Cardiac septum (tissue), 1 donor: Measurements from ENCODE around the gene NBPF3. TPM values are rescaled to one million over a fixed set of nuclear protein-coding genes. Genes with fewer than 3 reads are reported as not detected.
"Not testable (repeated sequence)": the region's sequence is repeated elsewhere in the genome, so short reads cannot be mapped to it uniquely, and the experiment has no call there.

Experiments
- DNase-seq: peaks from one replicate; pipeline ENCODE4 v3.0.0-alpha.2; 2020; ENCODE audit warnings: low spot score
- intact Hi-C: fragments of 100-400 bp; cut with DNase I; formaldehyde crosslinking; loops from one replicate; pipeline ENCODE4 v1.14.0; 2022
- long read RNA-seq: library from polyadenylated mRNA; unstranded; transcript quantifications from one replicate; pipeline ENCODE4 v2.0.0, GENCODE V29; 2021
- total RNA-seq: library from RNA; stranded (reverse); fragmentation: NEBNext Ultra II Directional; extraction: Animal tissue kit (Norgen Biotek cat#: 25700); gene quantifications from one replicate; pipeline ENCODE4 v1.2.1, GENCODE V29; 2021
- donor health status: DM: no; HTN: no; CAD: no.

The NBPF3 gene, protein sequence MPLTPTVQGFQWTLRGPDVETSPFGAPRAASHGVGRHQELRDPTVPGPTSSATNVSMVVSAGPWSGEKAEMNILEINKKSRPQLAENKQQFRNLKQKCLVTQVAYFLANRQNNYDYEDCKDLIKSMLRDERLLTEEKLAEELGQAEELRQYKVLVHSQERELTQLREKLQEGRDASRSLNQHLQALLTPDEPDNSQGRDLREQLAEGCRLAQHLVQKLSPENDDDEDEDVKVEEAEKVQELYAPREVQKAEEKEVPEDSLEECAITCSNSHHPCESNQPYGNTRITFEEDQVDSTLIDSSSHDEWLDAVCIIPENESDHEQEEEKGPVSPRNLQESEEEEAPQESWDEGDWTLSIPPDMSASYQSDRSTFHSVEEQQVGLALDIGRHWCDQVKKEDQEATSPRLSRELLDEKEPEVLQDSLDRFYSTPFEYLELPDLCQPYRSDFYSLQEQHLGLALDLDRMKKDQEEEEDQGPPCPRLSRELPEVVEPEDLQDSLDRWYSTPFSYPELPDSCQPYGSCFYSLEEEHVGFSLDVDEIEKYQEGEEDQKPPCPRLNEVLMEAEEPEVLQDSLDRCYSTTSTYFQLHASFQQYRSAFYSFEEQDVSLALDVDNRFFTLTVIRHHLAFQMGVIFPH
- total RNA-seq: 3.0 TPM
- long read RNA-seq, partial matches to known transcripts: 0 of 5 reads
- long read RNA-seq, other reads (novel, unspliced or antisense): 5 of 5 reads

DNA sequence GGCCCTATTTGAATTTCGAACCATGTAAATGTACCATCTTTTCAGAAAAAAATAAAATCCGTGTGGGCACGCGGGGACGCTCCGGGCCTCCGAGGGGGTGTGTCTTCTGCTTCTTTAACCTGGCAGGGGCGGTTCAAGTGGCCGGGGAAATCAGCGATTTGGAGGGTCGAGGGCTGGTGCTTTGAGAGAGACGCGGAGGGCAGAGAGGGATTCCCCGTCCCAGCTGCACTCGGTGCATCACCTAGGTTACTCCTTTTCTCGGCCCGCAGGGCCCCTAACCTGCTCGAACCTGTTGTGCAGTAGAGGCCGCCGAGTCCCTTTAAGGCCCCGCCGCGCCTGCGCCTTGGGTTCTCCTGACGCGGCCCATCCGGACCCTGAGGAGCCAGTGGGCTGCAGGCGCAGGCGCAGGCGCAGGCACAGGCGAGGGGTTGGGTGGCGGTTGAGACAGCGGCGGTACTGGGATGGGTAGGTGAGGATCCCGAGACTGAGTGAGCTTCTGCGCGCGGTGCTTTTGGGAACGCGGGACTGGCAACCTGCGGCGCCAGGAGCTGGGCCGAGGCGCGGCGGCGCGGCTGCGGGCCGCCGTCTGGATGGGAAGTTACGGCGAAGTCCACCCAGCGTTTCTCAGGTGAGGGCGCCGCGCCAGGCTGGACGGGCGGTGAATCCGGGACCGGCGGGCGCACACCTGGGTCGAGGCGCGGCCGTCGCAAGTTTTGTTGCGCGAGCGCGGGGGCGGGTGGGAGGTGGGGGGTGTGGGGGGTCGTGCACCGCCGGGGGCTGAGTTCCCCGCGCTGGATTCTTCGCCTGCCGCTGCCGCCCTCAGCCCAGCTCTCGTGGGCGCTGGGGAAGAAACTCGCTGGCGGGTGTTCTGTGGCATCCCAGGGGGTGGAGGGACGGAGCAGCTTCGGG lies at the start of gene NBPF3:
NBPF3 (plus strand) TSS at position 417 of the 909 bp plus-strand sequence. CDS start 4,950 bp downstream, outside the sequence.
- intact Hi-C loops: no loop called here
- DNase-seq: peak; percentile 85

DNA sequence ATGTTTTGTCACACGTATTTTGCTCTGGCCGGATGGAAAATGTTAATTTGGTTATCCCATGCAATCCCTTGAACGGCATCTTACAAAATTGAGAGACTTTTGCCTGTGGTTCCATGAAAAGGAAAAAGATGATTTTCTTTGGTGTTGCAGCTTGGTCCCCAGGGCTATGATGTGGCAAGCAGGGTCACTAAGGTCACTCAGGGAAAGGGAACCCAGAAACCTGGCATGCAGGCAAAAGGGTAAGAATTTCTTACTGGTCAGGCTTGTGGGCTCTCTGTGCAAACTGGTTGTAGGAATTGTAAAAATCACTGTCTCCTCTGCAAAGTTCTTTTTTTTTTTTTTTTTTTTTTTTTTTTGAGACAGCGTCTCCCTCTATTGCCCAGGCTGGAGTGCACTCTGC lies 48.4 kb upstream of the NBPF3 start:
- intact Hi-C loops: no loop called here
- no peak for DNase-seq

DNA sequence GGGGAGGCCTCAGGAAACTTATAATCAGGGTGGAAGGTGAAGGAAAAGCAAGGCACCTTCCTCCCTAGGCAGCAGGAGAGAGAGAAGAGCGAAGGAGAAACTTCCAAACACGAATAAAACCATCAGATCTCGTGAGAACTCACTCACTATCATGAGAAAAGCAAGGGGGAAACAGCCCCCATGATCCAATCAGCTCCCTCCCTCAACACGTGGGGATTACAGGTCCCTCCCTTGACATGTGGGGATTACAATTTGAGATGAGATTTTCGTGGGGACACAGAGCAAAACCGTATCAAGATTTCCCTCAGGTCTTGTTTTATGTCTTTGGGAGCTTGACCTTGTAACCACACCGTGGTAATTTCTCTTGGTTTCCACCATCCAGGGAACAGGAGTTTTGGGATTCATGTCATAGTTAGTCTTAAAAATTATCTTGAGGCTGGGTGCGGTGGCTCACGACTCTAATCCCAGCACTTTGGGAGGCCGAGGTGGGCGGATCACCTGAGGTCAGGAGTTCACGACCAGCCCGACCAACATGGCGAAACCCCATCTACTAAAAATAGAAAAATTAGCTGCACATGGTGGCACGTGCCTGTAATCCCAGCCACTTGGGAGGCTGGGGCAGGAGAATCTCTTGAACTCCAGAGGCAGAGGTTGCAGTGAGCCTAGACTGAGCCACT lies 47.2 kb upstream of the NBPF3 start:
- intact Hi-C loops: no loop called here
- no peak for DNase-seq

DNA sequence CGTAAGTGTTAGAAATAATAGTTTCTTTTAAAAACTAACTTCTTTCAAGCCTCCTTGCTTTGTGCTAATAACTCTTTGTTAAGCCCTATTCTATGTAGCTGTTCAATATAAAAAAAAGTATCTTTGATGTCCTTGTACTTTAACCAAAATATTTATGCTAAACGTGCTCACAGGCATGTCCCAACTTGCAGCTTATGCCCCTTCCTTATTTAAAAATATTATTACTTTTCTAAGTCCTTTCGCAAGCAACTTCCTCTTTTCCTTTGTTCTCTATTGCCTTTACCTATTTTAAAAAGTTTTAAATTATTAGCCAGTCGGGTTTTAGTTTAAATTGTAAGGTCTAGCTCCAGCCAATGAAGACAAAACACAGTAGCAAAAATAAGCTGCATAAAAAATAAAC lies 43.4 kb upstream of the NBPF3 start:
- no peak for DNase-seq
- intact Hi-C loops: no loop called here

DNA sequence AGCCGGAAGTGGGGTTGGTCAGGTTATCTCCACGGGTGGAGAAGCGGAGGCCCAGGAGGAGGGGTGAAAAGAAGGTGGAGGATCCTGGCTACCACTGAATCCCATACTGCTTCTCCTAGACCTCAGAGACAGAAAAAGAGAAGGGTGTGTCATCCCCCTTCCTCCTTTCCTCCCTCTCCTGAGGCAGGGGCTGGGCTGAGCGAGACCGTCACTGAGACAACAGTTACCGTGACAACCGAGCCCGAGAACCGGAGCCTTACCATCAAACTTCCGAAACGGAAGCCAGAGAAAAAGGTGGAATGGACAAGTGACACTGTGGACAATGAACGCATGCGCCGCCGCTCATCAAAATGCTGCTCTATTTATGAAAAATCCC lies 42.1 kb upstream of the NBPF3 start:
- DNase-seq: no peak

DNA sequence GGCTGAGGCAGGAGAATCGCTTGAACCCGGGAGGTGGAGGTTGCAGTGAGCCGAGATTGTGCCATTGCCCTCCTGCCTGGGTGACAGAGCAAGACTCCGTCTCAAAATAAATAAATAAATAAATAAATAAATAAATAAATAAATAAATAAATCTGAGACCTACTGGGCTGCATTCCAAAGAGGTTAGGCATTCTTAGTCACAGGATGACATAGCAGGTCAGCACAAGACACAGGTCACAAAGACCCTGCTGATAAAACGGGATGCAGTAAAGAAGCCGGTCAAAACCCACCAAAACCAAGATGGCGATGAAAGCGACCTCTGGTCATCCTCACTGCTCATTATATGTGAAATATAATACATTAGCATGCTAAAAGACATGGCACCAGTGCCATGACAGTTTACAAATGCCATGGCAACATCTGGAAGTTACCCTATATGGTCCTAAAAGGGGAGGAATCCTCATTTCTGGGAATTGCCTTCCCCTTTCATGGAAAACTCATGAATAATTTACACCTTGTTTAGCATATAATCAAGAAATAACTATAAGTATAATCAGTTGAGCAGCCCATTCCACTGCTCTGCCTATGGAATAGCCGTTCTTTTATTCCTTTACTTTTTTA lies 38.1 kb upstream of the NBPF3 start:
- DNase-seq, intact Hi-C loops: not testable (repeated sequence)

More for the DNA sequence above, 42.1 kb upstream of the NBPF3 start:
- intact Hi-C loops: no loop called here

DNA sequence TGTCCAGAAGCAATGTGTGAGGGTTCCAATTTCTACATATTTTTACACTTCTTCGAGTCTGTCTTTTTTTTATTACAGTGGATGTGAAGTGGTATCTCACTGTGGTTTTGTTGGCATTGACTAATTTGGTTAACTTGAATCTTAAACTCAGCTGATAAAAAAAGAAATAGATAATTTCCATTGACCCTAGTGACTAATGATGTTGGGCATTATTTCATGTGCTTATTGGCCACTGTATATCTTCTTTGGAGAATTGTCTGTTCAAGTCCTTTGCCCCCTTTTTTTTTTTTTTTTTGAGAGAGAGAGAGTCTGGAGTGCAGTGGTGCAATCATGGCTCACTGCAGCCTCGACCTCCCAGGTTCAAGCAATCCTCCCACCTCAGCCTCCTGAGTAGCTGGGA lies 33.3 kb upstream of the NBPF3 start:
- no peak for DNase-seq
- intact Hi-C loops: no loop called here

DNA sequence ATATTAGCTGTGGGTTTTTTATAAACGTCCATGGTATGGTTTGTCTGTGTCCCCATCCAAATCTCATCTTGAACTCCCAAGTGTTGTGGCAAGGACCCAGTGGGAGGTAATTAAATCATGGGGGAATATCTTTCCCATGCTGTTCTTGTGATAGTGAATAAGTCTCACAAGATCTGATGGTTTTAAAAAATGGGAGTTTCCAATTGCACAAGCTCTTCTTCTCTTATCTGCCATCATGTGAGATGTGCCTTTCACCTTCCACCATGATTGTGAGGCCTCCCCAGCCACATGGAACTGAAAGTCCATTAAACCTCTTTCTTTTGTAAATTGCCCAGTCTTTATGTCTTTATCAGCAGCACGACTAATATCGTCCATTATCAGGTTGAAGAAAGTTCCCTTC lies 30.0 kb upstream of the NBPF3 start:
- intact Hi-C loops, DNase-seq: not testable (repeated sequence)

DNA sequence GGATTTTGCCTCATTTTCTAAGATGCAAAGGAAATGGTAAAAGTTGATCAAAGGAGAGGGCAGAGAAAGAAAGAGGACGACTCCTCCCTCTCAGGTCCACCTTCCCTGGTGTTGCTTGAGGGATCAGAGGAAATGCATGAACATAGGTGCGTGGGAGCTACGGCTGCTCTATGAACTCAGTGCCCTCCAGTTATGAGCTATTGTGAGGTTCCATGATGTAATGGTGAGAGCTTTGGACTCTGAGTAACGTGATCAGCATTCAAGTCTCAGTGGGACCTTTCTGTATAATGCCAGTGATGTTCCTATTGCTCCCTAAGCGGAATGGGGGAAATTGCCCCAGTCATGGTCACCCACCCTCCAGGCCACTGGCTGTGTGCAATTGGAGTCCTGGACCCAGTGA lies 25.9 kb upstream of the NBPF3 start:
- no peak for DNase-seq
- intact Hi-C loops: no loop called here

DNA sequence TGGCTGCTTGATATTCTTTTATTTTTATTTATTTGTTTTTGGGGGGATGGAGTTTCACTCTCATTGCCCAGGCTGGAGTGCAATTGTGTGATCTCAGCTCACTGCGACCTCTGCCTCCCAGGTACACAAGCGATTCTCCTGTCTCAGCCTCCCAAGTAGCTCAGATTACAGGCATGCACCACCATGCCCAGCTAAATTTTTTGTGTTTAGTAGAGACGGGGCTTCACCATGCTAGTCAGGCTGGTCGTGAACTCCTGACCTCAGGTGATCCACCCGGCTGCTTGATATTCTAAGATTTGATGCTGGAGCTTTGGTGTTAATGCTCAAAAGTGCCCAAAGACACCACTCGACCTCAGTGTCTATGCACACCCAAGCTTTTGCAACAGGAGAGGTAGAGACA lies 19.6 kb upstream of the NBPF3 start:
- DNase-seq, intact Hi-C loops: not testable (repeated sequence)

DNA sequence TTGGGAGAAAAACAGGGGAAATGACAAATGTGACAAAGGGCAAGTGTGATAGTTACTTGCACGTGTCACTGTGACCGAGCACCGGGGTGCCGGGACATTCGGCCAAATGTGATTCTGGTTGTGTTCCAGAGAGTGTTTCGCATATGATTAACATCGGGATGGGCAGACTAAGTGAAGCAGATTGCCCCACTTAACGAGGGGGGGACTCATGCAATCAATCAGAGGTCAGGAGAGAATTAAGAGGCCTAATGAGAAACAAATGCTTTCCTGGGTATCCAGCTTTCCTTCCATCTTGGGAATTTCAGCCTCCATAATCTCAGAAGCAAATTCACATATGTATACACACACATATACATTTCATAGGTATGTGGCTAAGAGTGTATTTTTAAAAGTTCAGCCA lies 18.6 kb upstream of the NBPF3 start:
- intact Hi-C loops, DNase-seq: not testable (repeated sequence)

DNA sequence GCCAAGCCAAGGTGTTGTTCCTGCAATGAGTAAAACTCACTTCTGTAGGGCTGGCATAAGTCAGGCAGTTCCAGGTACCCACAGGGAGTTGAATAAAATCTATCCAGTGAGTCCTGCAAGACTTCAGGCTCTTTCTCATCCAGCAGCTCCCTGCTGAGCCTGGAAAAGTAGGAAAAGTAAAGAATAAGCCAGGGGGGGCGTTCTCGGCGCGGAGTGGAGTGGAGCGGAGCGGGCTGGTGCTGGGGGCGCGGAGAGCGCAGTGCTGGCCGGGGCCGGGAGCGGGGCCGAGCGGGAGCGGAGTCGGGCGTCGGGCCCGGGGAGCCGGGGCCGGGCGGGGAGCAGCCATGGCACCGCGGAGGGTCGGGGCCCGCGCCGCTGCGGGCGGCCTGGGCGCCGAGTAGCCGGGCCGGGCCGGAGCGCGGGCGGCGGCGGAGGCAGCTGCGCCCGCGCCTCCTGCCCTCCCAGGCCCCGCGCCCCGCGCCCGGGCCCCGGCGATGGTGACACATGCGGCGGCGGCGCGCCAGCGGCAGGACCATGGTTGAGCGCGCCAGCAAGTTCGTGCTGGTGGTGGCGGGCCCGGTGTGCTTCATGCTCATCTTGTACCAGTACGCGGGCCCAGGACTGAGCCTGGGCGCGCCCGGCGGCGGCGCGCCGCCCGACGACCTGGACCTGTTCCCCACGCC lies 12.0 kb upstream of the NBPF3 start:
- DNase-seq, intact Hi-C loops: not testable (repeated sequence)

DNA sequence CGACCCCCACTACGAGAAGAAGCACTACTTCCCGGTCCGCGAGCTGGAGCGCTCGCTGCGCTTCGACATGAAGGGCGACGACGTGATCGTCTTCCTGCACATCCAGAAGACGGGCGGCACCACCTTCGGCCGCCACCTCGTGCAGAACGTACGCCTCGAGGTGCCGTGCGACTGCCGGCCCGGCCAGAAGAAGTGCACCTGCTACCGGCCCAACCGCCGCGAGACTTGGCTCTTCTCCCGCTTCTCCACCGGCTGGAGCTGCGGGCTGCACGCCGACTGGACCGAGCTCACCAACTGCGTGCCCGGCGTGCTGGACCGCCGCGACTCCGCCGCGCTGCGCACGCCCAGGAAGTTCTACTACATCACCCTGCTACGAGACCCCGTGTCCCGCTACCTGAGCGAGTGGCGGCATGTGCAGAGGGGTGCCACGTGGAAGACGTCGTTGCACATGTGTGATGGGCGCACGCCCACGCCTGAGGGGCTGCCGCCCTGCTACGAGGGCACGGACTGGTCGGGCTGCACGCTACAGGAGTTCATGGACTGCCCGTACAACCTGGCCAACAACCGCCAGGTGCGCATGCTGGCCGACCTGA lies 11.4 kb upstream of the NBPF3 start:
- DNase-seq, intact Hi-C loops: not testable (repeated sequence)

DNA sequence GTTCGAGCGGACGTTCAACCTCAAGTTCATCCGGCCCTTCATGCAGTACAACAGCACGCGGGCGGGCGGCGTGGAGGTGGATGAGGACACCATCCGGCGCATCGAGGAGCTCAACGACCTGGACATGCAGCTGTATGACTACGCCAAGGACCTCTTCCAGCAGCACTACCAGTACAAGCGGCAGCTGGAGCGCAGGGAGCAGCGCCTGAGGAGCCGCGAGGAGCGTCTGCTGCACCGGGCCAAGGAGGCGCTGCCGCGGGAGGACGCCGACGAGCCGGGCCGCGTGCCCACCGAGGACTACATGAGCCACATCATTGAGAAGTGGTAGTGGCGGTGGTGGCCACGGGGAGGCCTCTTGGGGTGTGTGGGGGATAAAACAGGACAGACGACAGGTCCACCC lies 10.7 kb upstream of the NBPF3 start:
- DNase-seq, intact Hi-C loops: not testable (repeated sequence)

DNA sequence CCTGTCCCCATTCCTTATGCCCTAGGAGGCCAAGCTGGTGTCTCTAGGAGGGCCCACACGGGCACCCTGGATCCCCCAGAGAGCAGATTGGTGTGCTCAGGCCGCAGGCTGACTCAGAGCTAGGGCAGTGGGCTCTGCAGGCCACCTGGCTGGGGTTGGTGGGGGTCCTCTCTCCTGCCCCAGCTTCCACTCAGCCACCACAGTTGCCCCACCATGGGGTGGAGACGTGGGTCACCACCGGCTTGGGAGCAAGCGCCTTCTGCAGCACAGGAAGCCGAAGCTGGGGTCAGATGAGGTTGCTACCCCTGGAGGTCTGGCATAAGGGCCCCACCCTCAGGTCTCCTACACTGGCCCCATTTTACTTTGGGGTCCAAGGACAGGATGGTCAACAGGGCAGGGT lies 9.1 kb upstream of the NBPF3 start:
- intact Hi-C loops, DNase-seq: not testable (repeated sequence)

DNA sequence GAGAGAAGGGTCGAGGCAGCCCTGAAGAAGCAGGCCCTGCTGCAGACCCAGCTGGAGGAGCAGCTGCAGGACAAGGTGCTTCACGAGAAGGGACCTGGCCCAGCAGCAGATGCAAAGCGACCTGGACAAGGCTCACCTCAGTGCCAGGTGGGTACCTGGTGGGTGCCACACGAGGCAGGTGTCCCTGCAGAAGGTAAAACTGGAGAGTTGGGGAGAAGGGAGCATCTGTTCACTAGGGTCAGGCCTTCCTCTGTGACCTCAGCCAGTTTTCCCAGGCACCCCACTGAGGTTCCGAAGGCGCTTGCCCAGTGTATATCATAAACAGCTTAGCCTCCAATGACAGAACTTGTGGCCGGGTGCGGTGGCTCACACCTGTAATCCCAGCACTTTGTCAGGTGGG lies 5.5 kb upstream of the NBPF3 start:
- intact Hi-C loops: no loop called here
- DNase-seq: no peak

DNA sequence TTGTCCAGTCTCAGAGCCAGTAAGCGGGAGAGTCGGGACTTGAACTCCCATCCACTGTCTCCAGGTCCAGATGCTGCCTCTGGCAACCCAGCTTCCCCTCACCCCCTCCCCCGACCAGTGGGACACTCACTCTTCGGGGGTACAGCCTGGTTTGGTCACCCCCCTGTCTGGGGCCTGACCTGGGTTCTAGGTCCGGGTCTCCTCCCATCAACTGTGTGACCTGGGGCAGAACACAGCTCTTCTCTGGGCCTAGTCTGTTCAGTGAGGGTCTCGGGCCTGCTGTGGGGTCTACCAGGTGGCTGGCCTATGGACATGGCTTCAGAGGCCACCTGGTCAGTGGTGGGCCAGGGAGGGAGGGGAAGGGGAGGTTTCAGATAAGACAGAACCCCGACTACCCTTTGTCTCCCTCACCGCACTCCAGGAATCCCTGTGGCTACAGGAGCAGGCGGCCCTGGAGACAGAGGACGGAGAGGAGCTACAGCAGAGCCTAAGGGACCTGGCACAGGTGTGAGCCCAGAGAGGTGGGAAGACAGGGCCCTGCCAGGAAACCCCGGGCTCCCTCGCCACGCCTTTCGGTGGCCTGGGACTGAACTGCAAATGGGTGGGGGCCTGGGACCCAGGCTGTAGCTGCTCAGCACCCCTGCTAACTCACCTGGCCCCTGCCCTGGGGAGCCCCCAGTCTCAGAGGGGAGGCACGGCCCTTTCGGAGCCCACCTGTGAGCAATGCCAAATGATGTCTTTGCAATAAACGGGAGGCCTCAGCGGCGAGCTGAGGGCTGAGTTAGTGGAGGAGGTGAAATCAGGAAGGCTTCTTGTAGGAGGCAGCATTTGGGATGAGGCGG lies 4.1 kb upstream of the NBPF3 start:
- no peak for DNase-seq
- intact Hi-C loops: no loop called here
